HG03066 (cell line): Measurements from ENCODE around the gene ELMOD1.

Experiments used
- ATAC-seq: cut with Tn5 transposase; IDR thresholded peaks from one replicate; pipeline ENCODE4 v1.9.1; 2021; ENCODE audit warnings: low read depth; ENCODE audit not compliant: unreplicated experiment

Gene ELMOD1

GRCh38 chr11:107711861-107712755 lies 121.2 kb downstream of the ELMOD1 start, which contains the start of gene SLN:
Gene SLN, minus strand, starts transcription at chr11:107712056.
- ATAC-seq: no peak

- ATAC-seq: no peak
Measured at GRCh38 chr11:107713009-107713408, 122.1 kb downstream of the ELMOD1 start.
